Measurements from ENCODE around the gene DIP2C.
"Not testable (repeated sequence)": the region's sequence is repeated elsewhere in the genome, so short reads cannot be mapped to it uniquely, and the experiment has no call there.

Gene DIP2C

GRCh38 chr10:411603-412002, 277.9 kb downstream of the DIP2C start:
- DNase-seq (ENCODE audit: low read depth): no peak

DNA sequence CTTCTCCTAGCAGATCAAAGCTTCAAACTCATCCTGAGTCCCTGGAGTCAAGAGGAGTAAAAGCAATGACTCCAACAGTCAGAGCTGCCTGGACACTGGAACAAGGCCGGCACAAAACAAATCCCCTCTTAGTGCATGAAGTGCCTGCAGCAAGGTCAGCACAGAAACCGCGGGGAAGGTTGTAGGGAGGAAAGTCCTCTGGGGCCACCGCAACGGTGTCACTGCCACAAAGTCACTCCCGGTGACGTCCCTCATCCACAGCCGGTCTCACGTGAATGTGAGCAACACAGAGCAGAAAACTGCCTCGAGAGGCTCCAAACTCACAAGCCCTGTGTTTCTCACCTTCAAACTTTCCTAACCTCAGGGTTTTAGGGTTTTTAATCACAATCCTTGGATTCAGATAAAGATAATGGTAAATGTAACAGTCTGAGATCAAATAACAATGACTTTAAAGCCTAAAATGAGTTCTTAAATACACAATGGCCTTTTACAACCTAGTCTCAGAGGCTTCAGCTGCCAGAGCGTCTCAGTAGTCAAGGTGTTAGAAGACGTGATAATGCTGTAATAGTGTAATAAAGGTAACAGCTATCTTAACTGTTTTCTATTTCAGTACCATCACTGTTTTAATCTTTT, 279.9 kb downstream of the DIP2C start:
- DNase-seq (ENCODE audit: low read depth): no peak

DNA sequence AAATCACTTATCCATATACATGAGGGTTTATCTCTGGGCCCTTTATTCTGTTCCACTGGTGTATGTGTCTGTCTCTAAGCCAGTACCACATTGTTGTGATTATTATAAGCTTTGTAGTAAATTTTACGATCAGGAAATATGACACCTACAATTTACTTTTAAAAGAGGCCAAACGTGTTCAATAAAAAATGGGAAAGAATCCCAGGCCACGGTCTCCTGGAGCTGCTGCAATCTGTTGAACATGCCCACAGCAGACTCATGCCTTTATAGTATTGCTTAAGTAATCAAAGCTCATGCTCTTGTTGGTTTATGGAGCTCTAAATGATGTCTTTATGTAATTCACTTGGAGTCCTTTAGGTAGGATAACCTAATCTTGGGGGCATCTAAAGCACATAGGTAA, 281.2 kb downstream of the DIP2C start:
- DNase-seq (ENCODE audit: low read depth): no peak

DNA sequence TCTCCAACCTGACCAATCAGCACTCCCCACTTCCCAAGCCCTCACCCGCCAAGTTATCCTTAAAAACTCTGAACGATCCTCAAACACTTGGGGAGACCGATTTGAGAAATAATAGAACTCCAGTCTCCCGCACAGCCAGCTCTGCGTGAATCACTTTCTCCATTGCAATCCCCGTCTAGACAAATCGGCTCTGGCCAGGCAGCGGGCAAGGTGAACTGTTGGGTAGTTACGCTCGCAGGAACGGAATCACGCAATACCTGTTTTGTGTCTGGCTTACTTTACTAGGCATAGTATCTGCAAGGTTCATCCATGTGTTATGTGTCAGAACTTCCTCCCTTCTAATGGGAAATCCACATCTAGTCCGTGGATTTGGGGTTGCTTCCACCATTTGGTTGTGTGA, 282.5 kb downstream of the DIP2C start:
- DNase-seq (ENCODE audit: low read depth): no peak

- DNase-seq (ENCODE audit: low read depth): no peak
Observed at GRCh38 chr10:405648-406047, 283.8 kb downstream of the DIP2C start.

GRCh38 chr10:404991-405390, 284.5 kb downstream of the DIP2C start:
- DNase-seq (ENCODE audit: low read depth): no peak

GRCh38 chr10:404346-404745, 285.1 kb downstream of the DIP2C start:
- no peak for DNase-seq (ENCODE audit: low read depth)

GRCh38 chr10:398954-399353, 290.5 kb downstream of the DIP2C start:
- DNase-seq (ENCODE audit: low read depth): no peak

DNA sequence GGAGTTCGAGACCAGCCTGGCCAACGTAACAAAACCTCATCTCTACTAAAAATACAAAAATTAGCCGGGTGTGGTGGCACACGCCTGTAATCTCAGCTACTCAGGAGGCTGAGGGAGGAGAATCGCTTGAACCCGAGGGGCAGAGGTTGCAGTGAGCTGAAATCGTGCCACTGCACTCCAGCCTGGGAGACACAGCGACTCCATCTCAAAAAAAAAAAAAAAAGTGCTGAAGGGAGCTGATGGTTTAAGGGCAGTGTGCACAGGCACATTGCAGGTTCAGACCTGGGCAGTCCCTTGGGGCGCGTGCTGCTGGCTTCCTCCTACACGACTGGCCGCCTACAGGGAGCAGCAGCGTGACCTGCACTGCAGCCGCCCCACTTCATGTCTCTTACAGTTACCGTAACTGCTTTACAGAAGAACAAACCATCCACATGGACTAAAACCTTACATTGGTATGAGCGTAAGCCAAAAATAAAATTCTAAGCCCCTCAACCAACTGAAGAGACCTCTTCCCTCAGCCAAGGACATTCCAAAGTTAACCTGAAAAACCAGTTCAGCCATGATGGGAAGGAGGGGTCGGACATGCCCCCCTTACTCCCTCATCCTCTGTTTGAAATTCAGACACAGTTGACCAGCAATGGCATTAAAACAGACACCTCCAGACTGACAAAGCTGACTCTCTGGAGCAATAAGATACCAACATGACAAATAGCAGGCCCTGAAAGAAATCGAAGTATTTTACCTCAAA, 292.0 kb downstream of the DIP2C start:
- DNase-seq (ENCODE audit: low read depth): no peak

DNA sequence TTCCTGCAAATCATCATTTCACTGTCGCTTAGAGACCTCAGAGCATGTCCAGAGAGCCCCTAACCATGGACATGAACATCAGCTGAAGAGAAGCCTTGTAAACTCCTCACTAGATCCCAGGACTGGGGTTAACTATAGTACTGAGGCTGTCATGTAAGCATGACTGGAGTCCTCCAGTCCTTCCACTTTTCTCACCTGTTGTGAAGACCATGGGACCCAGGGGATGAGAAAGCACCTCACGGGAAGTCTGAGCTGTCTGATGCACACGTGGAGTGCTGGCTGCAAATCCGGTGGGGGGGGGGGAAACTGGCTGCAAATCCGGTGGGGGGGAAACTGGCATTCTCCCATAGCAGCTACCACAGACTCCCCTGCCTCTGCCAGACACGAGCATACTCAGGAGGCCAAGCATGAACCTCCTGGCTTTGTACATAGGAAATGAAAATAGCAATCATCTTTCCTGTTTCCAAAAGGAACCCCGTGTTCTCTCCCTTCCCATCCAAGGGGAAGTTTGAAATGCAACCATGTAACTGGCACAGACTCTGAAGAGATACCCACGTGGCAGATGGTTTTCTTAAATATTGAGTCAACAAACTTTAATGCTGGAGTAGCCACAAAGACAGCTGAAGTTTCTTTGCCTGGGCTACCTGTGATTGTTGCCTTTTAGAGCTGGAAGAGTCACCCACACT, 292.8 kb downstream of the DIP2C start:
- no peak for DNase-seq (ENCODE audit: low read depth)

DNA sequence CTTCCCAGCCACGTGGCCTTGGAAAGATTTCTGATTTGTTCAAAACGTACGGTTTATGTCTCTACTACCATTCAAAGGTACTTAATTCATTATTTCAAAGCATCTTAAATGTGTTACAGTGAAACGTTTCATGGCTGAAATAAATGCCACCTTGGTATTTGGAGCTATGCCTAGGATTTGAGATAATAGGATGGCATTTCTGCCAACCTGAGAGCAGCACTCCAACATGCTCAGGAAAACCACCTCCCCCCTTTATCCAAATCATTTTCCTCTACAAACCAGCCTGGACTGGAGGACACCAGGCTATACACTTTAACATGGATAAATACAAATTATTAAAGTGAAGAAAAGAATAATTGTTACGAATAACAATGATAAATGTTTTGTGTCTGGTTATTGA, 293.4 kb downstream of the DIP2C start:
- DNase-seq (ENCODE audit: low read depth): no peak

DNA sequence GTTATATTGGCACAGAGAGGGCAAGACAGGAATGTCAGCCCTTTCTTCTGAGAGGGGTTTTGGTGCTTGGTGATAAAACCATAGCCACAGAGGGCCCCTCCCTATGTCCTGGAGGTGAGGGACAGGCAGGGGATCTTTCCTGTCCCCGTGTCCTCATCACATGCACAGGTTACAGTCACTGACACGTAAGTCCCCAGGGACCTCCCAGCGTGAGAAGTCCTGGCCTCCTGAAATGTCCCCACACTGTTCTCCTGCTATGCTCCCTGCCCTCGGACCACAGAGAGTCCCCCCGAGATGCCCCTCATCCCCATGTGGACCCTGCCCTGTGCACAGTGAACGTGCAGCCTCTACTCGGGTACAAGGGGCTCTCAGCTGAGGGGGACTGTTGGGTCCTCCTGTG, 293.8 kb downstream of the DIP2C start:
- no peak for DNase-seq (ENCODE audit: low read depth)

GRCh38 chr10:394439-395101, 294.9 kb downstream of the DIP2C start:
- not testable (repeated sequence) for DNase-seq (ENCODE audit: low read depth)

- no peak for DNase-seq (ENCODE audit: low read depth)
Observed at GRCh38 chr10:393787-394438, 295.6 kb downstream of the DIP2C start.

DNA sequence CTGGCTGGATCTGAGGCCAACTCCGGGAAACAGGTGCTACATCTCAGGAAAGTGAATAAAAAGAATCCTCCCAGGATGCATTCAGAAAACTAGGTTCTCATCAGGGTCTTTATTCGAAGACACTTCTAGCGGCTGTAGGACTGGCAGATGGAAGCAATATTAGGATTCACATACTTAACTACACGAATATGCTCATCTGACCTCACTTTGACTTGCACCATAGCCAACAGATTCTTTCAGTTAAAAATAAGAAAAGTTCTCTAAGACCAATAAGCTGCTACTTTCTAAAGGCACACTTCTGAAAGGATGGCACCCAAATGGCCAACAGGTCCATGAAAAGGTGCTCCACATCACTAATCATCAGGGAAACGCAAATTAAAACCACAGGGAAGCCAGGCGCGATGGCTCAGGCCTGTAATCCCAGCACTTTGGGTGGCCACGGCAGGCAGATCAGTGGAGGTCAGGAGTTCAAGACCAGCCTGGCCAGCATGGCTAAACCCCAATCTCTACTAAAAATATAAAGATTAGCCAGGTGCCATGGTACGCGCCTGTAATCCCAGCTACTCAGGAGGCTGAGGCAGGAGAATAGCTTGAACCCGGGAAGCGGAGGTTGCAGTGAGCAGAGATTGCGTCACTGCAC, 296.2 kb downstream of the DIP2C start:
- DNase-seq (ENCODE audit: low read depth): no peak

DNA sequence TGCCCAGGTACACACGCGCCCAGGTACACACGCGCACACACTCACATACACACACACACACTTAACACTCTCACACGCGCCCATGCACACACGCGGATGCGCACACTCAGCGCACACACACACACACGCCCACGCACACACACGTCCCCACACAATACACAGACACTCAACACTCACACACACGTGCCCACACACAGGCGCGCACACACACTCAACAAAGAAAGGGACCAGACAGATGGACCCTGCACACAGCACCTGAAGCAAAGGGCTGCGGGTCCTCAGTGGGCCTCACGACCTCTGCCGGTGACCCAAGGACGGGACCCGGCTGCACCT, 296.8 kb downstream of the DIP2C start:
- DNase-seq (ENCODE audit: low read depth): no peak

GRCh38 chr10:391847-392704, 297.4 kb downstream of the DIP2C start:
- DNase-seq (ENCODE audit: low read depth): no peak

- no peak for DNase-seq (ENCODE audit: low read depth)
Observed at GRCh38 chr10:391305-391704, 298.2 kb downstream of the DIP2C start.

DNA sequence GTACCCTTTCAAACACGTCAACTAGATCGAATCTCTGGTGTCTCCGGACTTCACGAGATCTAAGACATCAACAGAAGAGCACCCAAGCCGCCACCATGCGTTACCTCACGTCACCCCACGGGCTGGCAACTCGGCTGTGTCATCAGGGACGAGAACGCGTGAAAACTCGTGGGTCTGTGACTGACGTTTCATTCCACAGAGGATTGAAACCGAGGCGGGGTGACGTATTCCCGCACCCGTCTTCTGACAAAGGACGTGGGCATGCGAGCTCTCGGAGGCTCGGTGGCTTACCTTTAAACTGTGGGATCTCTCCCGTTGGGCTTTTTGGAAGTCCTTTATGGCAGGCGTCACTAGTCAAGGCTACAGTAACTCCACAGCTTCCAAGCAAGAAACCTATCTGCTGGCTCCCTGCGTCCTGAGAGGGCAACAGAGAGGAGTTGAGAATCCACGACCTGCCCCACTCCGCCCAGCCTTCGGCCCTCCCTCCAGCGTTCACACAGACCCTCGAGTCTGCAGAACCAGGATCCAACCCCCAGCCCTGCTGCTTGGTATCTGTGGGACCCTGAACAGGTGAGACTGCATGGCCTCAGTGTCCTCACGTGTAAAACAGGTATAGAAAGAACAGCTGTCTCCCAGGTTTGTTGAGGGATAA, 298.9 kb downstream of the DIP2C start:
- no peak for DNase-seq (ENCODE audit: low read depth)

- DNase-seq (ENCODE audit: low read depth): no peak
Observed at GRCh38 chr10:389836-390448, 299.5 kb downstream of the DIP2C start.
